ENCODE measurements around the gene EPB41L4B.

The EPB41L4B gene

DNA sequence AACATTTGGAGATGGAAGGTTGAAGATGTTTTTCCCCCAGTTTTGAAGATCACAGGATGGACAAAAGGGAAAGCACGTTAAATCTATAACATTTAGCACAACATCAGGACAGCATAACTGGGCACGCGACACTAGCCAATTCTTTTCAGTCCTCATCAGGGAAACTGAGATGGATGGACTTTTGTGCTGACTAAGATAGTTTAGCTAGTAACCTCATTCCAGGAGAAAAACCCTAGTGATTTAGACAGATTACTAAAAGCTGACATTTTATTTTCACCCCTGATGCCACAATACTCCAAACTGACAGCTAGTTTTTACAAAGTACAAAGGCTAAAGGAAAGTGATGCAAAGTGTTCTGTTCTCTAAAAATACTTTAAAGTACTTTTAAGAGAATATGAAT lies 53.3 kb downstream of the EPB41L4B start:
- no peak for DNase-seq

DNA sequence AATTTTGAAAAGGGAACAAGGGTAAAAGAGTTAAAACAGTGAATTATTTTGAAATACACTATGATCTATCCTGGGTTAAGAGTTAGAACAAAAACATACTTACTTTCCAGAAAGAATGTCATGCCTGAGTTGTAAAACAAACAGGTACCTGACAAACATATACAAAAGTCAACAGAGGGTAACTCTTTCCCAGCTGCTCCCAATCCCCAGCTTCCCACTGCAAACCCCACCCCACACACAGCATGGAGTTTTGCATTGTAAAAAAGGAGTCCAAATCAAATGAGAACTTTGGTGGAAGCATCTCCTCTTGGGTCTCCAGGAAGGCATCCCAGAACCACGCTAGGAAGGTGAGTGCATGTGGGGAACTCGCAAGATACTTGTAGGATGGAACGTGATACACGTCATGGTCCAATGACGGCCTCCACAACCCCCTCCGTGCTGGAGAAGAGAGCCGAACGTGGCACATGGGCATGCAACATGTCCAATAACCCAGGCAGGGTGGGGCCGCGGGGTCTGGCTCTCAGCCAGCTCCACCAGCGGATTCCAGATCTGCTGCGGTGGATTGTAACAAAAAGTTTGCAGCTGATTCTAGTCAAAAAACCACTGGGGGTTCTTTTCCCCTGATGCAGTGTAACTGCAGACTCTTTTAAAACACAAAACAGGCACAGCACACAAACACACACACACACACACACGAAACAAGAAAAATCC lies 55.8 kb downstream of the EPB41L4B start:
- DNase-seq: no peak

GRCh38 chr9:109263358-109263757 lies 57.5 kb downstream of the EPB41L4B start:
- no peak for DNase-seq

- DNase-seq: no peak
Observed at GRCh38 chr9:109258481-109259302, 62.2 kb downstream of the EPB41L4B start.

GRCh38 chr9:109256336-109256735 lies 64.5 kb downstream of the EPB41L4B start:
- DNase-seq: no peak

- no peak for DNase-seq
Observed at GRCh38 chr9:109255394-109255793, 65.5 kb downstream of the EPB41L4B start.

GRCh38 chr9:109254317-109254716 lies 66.5 kb downstream of the EPB41L4B start:
- no peak for DNase-seq

DNA sequence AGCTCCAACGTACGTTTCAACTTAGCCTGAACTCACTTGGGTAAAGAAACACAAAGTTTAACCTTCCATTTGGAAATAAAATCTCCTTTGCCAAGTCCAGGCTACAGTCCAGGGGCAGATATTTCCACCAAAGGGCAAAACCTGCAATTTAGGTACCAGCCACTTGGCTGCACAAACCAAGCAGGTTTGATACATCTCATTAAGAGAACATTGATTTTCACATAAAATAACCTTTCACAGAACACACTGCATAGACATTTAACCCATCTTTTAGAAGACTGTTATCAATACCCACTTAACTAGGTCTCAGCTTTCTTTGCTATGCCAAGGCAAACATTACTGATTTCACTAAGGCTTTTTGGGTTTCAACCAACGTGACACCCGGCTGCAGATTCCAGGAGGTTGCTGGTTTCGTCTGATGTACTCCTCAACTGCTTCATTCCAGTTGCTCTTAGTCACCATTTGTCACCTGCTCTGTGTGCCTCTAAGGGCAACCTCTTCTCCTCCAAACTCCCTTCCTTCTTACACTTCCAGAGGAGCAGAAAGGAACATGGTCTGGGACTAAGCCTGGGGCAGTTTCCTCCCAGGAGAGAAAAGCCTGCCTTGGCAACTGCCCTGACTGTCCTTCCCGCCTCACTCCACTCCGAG lies 67.1 kb downstream of the EPB41L4B start:
- DNase-seq: no peak

- DNase-seq: no peak
Observed at GRCh38 chr9:109253241-109253636, 67.6 kb downstream of the EPB41L4B start.

GRCh38 chr9:109252291-109252690 lies 68.6 kb downstream of the EPB41L4B start:
- no peak for DNase-seq

DNA sequence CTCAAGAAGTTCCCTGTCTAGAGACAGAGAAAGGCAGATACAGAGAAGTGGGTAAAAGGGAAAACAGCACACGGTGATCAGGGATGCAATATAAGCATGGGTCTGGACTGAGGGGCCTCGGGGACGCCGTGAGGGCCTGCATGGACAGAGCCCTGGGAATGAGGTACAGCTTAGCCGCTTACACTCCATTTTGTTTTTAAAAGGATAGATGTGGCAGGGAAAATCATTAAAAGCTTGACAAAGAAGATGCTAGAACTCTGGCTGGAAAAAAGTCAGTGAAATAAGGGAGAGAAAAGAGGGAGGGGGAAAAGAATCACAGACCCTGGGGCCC lies 69.1 kb downstream of the EPB41L4B start:
- DNase-seq: no peak

DNA sequence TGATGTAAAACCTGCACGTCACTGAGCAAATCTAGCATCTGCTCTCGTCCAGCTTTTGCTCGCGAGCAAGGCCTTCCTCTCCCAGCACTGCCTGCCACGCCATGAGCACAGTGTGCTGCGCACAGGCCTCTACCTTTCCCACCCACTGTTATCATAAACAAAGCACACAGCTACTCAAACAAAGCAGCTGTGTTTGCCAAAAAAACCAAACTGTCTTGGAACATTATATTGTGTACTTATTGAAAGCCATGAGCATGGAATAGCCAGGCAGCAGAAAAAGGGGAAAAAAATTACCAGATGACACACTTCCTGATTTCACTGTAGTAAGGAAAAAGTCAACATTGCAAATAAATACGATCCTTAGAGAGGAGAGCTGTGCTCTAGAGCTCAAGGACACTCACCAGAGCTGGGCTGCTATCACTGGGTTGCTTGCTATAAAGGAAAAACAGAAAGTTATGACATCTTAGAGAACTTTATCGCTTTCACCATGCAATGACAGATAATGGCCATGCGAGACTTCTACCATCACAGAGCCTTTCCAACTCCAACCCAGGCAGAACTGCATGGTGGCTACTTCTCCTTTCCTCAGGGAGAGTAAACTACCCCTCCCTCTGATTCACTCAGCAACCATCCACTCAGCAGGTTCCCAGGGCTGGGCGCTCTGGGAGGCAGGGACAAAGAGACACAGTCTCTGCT lies 69.6 kb downstream of the EPB41L4B start:
- DNase-seq: no peak

GRCh38 chr9:109250771-109251079 lies 70.1 kb downstream of the EPB41L4B start:
- no peak for DNase-seq

GRCh38 chr9:109250311-109250741 lies 70.5 kb downstream of the EPB41L4B start:
- no peak for DNase-seq

GRCh38 chr9:109249615-109250014 lies 71.2 kb downstream of the EPB41L4B start:
- DNase-seq: no peak

GRCh38 chr9:109248133-109248581 lies 72.7 kb downstream of the EPB41L4B start:
- DNase-seq: no peak

DNA sequence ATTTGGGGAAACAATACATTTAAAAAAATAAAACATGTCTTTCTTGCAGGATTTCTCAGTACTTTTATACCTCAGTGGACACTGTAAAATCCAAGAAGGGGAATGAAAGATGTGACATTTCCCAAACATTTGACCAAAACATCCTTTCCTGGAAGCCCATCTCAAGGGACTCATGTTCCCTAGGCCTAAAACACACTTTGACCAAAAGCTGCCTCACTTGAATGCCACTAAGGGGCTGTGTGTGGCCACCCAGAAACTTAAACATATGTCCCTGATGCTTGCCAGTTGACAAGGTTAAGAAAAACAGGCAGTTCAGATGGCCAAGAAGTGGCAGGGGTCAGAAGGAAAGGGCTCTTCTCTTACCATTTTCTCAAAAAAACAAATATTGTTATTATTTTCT lies 73.6 kb downstream of the EPB41L4B start:
- DNase-seq: no peak

GRCh38 chr9:109246533-109246932 lies 74.3 kb downstream of the EPB41L4B start:
- DNase-seq: no peak

DNA sequence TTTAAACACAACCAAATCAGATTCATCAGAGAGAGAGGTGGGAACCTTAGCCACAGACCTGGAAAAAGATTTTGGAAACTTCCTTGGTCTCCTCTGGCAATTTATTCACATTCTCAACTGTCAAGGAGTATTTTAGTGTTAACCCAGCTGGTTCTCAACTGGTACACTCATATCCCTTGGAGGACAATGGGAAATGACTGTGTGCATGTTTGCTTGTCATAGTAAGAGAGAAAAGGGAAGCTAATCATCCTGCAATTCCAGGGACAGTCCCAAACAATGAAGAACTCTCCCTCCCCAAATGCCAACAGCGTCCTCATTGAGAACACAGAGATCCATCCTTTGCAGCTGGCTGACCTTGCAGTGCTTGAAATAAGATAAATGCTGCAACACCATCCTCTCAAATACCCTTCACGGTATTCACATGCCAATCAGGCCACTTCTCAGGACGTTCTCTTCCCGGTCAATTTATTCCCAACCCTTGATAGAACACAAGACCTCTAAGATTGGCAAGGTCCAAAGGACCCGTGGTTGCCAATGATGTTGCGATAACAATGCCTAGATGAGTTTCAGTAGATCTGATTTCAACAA lies 75.5 kb downstream of the EPB41L4B start:
- no peak for DNase-seq

DNA sequence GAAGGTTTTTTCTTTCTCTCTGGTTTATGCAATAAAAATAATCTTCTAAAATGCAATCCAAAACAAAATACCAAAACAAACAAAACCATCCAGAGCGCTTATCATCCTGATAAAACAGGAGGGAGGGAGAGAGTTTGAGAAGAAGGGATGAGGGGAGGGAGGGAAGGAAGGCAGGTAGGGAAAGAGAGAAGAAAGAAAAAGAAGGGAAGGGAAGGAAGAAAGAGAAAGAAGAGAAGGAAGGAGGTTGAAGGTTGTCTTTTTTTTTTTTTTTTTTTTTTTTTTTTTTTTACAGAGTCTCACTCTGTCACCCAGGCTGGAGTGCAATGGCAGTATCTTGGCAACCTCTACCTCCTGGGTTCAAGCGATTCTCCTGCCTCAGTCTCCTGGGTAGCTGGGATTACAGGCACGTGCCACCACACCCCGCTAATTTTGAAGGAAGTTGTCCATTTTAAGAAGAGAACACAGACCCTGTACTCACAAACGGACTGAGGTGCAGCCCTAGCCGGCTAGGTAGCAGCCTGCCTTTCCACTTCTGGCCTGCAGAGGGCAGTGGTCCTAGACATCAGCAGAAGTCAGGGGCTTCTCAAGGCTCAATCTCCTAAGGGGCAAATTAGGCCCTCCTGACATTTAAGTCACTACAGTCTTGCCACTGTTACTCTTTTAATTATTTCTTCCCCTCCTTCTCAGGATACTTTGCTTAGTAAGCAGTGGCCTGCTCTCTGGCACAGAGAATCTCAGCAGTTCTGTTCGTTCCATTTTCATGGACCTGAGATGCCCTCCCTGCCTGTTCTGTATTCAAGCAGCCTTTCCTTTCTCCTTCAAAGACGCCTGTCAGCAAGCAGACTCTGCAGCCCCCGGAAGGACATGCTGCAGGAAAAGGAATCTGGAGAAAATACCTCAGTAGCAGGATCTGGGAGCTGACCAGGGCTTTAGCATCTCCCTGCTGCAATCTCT lies 76.4 kb downstream of the EPB41L4B start:
- peak; percentile 6 to 58 (median 26) for DNase-seq

GRCh38 chr9:109242741-109243140 lies 78.1 kb downstream of the EPB41L4B start:
- DNase-seq: no peak

GRCh38 chr9:109242014-109242413 lies 78.8 kb downstream of the EPB41L4B start:
- DNase-seq: no peak

Data from stimulated activated naive CD4-positive, alpha-beta T cell (primary cell).